Activated naive CD8-positive, alpha-beta T cell treated with anti-CD3 and anti-CD28 coated beads, Interleukin-2, amount 50 U/mL, for 24 hours (primary cell): ENCODE results near the gene NETO2.

Experiments
- ATAC-seq: fragments of 150-1000 bp; cut with Tn5 transposase; one replicate; pipeline ENCODE4 v1.10.0; 2021
- DNase-seq: peaks from one replicate; pipeline ENCODE4 v3.0.0; 2021
- H3K27ac Mint-ChIP-seq: one replicate; pipeline ENCODE4 v1.8.0; 2021; ENCODE audit warnings: mild to moderate bottlenecking, mixed read lengths
- H3K27me3 Mint-ChIP-seq: one replicate; pipeline ENCODE4 v1.8.0; 2021; ENCODE audit warnings: mixed read lengths
- H3K36me3 Mint-ChIP-seq: one replicate; pipeline ENCODE4 v1.8.0; 2021; ENCODE audit warnings: low read depth, mixed read lengths
- H3K4me1 Mint-ChIP-seq: one replicate; pipeline ENCODE4 v1.8.0; 2021; ENCODE audit warnings: mixed read lengths
- H3K4me3 Mint-ChIP-seq: one replicate; pipeline ENCODE4 v1.8.0; 2021; ENCODE audit warnings: mild to moderate bottlenecking, moderate library complexity, mixed read lengths
- H3K9me3 Mint-ChIP-seq: one replicate; pipeline ENCODE4 v1.8.0; 2021; ENCODE audit warnings: mixed read lengths

The NETO2 gene

DNA sequence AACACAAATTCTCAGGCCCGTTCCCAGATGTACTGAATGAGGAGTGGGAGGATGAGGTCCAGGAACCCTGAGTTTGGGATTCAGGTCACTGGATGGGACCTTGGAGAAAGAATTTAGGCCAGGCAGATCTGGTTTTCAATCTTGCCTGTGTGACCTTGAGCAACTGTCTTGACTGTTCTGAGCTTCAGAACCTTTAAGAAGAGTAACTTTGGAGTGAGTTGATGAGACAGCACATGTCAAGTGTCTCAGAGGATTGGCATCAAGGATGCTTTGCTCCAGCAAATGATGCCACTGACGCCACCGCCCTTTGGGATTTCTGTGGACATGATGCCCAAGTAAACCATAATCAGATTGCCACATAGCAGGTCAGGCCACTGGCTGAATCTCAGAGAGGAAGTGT is 114.0 kb downstream of the NETO2 start:
- H3K27me3 Mint-ChIP-seq: no peaks in the 10 kb centered on the region
- no peak overlapping the region for H3K4me3 Mint-ChIP-seq
- H3K4me1 Mint-ChIP-seq: no peaks in the 10 kb centered on the region
- ATAC-seq (no peak), DNase-seq (no peak)
- H3K36me3 Mint-ChIP-seq: no peaks in the 10 kb centered on the region
- H3K9me3 Mint-ChIP-seq: no peaks in the 10 kb centered on the region
- H3K27ac Mint-ChIP-seq: no peak overlapping the region

DNA sequence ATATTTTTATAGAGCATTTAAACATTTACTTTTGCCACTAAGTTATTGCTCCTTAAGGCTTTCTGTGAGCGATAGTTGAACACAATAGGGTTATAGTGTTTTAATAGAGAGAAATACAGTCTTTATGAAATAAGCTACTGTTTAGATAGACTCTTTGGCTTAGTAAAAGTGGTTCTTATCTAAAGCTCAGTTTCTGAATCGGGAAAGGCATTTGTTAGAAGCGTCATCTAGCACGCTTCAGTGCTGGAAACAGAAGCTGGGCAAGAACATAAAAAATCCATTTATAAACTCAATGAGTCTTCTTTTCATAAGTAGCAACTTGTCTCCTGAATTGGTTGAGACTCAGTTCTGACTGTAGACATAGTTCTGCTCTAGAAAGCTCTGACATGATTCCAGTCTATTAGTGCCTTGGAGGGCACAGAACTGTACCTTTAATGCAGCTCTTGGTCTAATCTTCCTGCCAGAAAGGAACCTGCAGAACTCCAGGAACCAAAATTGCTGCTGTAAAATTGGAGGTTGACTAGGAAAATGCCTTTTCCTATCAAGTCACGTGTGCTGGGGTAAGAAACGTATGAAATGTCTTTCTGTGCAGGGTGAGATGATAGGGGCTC is 114.9 kb downstream of the NETO2 start:
- H3K4me3 Mint-ChIP-seq: no peak overlapping the region
- H3K27me3 Mint-ChIP-seq: no peaks in the 10 kb centered on the region
- no peaks in the 10 kb centered on the region for H3K9me3 Mint-ChIP-seq
- no peaks in the 10 kb centered on the region for H3K36me3 Mint-ChIP-seq
- DNase-seq: no peak
- no peak overlapping the region for H3K27ac Mint-ChIP-seq
- H3K4me1 Mint-ChIP-seq: no peaks in the 10 kb centered on the region
- ATAC-seq: no peak
